Stimulated activated CD8-positive, alpha-beta memory T cell treated with anti-CD3 and anti-CD28 coated beads, Interleukin-7, amount 100 ng/mL, for 48 hours (primary cell): ENCODE measurements around the gene ZNF768.
A peak's percentile ranks its signal among the peaks of the same experiment; 100 is the strongest.

ENCODE experiments used
- DNase-seq, 2 donors: peaks; one replicate each; pipeline ENCODE4 v3.0.0-alpha.2; 2020; ENCODE audit warnings: low read depth in 1 of 2; ENCODE audit errors: extremely low read depth in 1 of 2

Gene ZNF768

GRCh38 chr16:30526137-30526822 lies at the start of gene ZNF768:
TSS of gene ZNF768 (minus strand) at chr16:30526566. CDS start at chr16:30526413, 153 bp downstream.
- DNase-seq = no peak

DNA sequence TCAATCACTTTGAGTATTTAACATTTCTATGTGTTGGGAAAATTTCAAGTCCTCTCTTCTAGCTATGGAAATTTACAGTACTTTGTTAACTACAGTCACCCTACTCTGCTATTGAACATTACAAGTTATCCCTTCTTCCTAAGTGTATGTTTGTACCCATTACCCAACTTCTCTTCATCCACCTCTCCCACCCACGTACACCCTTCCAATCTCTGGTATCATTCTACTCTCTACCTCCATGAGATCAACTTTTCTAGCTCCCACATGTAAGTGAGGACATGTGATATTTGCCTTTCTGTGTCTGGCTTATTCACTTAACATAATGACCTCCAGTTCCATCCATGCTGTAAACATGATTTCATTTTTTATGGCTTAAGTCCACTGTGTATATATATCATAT lies 48.3 kb upstream of the ZNF768 start:
- DNase-seq = no peak

- DNase-seq = peak; percentile 75 to 91
Measured at GRCh38 chr16:30571445-30572322, 45.3 kb upstream of the ZNF768 start, which contains the start of gene ZNF688. TSS of gene ZNF688 (minus strand) at chr16:30571714. CDS start at chr16:30571629, 85 bp downstream.

DNA sequence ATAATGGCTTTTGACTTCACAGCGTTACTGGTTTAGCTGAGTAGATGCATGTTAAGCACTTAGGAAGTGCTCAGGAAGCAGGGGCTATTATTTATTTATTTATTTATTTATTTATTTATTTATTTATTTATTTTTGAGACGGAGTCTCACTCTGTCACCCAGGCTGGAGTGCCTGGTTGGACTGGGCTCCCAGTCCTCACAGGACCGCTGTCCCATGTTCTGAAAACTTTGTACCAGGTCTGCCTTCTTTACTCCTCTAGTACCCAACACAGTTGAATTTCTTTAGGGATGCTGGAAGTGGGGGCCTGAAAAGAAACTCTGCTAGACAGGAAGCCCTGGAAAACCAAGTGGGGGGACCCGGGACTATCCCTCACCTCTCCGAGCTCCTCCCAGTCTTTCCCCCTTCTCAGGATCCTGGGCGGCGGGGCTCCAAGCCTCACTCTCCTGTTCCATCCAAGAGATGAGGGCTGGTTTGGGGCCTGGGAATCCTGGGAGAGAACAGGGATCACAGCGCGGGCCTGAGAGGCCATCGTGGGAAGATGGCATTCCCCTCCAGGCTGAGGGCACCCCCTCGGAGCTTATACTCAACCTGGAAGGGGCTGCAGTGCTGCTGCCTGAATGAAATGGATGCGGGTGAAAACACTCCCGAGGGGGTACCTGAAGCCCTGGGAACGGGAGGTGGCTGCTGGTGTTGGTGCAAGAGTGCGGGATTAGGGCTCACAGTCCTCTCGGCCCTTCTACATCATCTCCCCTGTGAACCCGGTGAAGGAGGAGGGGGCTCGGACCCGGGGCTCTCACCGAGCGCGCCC lies 44.5 kb upstream of the ZNF768 start:
- no peak for DNase-seq

DNA sequence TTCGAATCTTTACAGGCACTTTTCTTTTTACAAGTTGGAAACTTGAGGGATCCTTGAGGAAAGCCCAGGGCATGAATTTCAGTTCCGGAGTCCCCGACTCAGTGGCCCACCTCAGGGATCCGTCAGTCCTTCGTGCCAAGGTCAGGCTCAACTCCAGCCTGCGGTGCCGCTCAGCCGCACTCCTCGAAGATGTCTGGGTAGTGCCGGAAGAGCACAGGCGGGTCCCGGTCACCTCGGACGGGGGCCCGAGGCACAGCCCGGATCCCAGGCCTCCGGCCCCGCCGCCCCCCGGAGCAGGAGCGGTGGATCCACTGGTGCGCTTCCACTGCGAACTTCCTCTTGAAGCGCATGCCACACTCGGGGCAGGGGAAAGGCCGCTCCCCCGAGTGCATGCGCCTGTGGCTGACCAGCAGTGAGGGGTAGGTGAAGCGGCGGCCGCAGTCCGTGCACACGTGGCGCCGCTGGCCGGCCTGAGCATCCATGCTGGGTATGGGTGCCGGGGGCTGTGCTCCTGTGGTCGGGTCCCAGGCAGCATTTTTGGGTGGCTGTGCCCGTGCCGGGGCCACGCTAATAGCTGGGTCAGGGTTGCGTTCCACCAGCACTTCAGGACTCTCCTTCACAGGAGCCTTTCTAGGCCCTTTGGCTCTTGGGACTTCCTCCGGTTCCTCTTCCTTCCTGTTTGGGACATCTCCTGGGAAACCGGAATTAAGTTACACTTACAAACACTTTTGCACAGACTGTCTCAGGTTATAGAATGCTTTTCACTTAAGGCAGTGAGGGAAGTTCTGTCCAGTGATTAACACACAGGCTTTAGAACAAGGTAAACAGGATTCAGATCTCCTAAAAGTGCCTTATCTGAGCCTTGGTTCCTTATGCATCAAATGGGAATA lies 43.6 kb upstream of the ZNF768 start:
- no peak for DNase-seq

DNA sequence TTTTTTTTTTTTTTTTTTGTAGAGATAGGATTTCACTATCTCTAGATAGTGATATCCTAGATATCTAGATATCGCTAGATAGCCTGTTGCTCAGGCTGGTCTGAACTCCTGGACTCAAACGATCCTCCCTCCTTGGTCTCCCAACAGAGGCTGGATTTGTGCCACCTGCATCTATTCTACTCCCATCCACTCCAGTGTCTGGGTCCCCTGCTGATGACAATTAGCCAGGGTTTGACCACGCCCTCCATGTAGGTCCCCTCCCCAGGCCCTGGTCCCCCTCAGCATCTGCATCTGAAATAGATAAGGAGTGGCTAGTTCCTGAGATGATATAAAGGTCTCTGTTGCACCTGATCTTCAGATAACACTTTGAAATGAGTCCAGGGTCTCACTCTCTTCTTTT lies 42.9 kb upstream of the ZNF768 start:
- no peak for DNase-seq

- peak in 1 of 2 donors; percentile 32 for DNase-seq
Measured at GRCh38 chr16:30567991-30568638, 41.7 kb upstream of the ZNF768 start.

GRCh38 chr16:30567160-30567990 lies 41.0 kb upstream of the ZNF768 start:
- DNase-seq = peak in 1 of 2 donors; percentile 65

GRCh38 chr16:30566531-30566930 lies 40.2 kb upstream of the ZNF768 start:
- no peak for DNase-seq

- no peak for DNase-seq
Measured at GRCh38 chr16:30565984-30566383, 39.6 kb upstream of the ZNF768 start.

- no peak for DNase-seq
Measured at GRCh38 chr16:30565526-30565925, 39.2 kb upstream of the ZNF768 start.

DNA sequence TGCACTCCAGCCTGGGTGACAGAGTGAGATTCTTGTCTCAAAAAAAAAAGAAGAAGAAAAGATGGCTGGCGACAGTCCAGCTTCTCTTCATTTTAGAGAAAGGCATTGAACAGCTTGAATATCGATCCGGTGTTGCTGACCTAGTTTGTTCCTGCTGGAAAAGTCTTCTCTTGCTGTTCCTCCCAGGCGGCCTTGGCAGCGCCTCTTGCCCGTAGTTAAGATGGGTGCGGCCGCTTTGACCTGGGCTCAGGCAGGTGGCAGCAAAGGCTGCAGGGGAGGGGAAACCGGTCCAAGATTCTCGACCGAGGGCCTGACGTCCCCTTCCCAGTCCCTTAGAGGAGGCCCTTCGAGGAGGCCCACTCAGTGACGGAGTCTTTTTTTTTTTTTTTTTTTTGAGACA lies 35.7 kb upstream of the ZNF768 start:
- no peak for DNase-seq

DNA sequence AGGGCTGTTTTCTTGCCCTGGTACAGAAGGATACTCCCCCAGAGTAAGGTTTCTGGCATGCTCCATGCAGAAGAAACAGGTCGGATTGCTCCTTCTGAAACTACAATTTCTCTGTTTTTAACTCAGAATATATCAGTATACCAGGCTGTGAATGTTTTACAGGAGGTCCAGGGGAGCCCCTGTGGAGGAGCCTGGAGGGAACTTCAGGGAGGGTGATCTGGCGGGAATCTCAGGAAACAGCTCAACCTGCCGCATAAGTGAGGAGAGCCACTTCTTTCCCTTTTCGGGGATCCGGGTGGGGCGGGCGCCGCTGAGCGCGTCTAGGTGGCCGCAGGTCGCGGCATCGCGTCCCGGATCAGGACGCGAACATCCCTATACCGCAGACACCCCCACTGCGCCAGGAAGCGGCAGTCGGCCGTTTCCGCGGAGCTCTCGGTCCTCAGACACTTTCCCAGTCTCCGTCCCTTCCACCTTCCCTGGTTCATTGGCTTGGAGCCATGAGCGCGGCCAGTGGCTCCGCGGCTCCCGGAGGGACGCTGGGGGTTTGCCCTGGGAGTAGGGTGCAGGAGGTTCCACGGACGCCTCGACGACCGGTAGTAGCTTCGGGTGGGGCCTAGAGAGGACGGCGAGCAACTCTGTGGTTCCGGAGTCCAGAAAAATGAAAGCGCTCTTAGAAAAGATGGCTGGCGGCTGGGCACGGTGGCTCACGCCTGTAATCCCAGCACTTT lies 34.9 kb upstream of the ZNF768 start:
- no peak for DNase-seq

DNA sequence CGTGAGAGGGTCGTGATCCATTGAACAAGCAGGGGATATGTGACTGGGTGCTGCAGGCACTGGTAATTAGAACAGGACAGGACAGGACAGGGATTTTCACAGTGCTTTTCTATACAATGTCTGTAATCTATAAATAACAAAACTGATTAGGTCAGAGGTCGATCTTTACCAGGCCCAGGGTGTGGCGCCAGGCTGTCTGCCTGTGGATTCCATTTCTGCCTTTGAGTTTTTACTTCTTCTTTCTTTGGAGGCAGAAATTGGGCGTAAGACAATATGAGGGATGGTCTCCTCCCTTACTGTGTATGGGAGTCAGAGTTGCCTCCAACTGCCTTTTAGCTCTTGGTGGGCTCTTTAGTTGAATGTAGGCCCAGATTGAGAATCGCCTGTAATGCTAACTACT lies 33.3 kb upstream of the ZNF768 start:
- no peak for DNase-seq

DNA sequence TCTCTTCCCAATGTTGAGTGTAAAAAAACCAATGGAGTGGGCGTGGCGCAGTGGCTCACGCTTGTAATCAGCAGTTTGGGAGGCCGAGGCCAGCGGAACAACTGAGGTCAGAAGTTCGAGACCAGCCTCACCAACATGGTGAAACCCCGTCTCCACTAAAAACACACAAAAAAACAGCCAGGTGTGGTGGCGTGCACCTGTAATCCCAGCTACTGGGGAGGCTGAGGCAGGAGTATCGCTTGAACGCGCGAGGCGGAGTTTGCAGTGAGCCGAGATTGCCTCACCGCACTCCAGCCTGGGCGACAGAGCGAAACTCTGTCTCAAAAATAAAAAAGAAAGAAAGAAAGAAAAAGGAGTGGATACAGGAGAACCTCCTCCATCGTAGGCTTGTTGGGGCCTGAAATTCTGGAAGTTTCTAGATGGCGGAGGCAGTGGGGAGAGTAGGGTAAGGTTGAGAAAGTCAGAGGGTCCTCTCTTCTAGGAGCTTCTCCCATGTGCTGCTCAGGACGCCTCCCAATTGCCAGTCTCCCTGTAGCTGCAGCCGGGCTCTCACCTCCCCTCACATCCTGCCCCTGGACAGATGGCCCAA lies 32.5 kb upstream of the ZNF768 start:
- no peak for DNase-seq

DNA sequence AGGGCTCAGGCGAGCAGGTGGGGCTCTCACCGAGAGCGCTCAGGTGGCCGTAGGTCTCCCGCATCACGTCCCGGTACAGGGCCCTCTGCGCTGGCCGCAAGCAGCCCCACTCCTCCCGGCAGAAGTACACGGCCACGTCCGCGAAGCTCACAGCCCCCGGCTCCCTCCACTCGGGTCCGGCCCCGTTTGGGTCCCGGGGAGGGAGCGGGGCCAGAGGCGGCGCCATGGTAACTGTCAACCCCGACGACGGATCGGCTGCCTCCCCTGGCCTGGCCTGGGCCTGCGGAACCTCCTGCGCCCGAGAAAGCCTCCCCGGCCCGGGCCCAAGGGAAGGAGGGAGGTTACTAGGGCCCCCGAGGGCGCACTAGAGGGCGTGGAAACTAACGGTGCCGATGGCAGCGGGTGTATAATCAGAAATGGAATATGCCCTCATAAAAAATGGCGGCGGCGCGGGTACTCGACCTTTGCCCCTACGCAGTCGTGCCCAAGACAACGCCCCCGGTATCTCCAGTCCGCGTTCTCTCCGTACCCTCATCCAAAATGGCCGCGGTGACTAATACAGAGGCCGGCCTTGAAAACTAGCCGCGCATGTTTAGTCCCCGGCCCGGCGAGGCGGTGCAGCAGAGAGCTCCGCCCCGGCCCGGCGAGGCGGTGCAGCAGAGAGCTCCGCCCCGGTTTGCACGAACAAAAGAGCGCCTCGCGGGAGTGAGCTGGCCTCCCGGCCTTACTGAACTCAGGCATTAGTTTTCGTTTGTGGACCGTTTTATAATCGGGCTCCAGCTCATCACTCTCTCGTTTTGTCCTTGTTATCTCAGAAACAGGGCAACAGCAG lies 31.8 kb upstream of the ZNF768 start, which contains the start of gene ZNF764:
ZNF764 (minus strand) TSS at position 418 of the 832 bp plus-strand sequence; CDS start at position 226, 192 bp downstream.
- DNase-seq = peak; percentile 96 to 98

GRCh38 chr16:30557707-30557956 lies 31.3 kb upstream of the ZNF768 start:
- no peak for DNase-seq
